C4-2B (cell line): Measurements from ENCODE around the gene IDH3B.
A peak's percentile ranks its signal among the peaks of the same experiment; 100 is the strongest.

ENCODE experiments used
- ZFX ChIP-seq: fragments of 450-650 bp; IDR thresholded peaks from 2 replicates; pipeline ENCODE4 v1.6.1; 2017
- TF ChIP-seq, protein P1 (sequence below): fragments of 450-650 bp; conservative IDR thresholded peaks from 2 replicates; pipeline ENCODE4 v1.5.1; 2017; ENCODE audit warnings: mild to moderate bottlenecking

DNA sequence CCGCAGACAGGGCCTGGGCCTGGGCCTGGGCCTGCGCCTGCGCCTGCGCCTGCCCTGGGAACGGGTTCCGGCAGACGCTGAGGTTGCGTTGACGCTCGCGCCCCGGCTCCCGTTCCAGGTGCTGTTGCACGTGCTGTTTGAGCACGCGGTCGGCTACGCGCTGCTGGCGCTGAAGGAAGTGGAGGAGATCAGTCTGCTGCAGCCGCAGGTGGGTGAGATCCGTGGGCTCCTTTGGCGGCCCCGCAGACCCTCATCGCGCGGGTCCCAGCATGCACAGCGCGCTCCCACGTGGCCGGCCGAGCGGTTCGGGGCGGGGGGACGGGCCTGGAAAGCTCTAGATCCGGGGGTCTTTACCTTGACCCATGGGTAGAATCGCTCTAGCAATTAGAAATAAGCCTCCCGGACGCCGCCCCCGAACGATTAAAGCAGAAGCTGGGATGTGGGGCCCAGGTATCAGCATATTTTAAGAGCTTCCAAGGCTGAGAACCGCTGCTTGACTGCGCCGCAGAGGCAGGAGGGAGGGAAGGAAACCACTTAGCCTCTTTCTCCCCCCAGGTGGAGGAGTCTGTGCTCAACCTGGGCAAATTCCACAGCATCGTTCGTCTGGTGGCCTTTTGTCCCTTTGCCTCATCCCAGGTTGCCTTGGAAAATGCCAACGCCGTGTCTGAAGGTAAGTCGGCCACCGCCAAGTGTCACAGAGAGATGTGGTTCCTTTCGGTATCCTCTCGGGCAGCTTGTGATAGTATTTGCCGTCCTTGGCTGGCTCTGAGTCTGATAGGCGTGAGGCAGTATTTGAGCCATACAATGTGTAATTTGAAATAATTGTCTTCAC, 11.1 kb downstream of the IDH3B start:
- TF ChIP-seq, protein P1, sequence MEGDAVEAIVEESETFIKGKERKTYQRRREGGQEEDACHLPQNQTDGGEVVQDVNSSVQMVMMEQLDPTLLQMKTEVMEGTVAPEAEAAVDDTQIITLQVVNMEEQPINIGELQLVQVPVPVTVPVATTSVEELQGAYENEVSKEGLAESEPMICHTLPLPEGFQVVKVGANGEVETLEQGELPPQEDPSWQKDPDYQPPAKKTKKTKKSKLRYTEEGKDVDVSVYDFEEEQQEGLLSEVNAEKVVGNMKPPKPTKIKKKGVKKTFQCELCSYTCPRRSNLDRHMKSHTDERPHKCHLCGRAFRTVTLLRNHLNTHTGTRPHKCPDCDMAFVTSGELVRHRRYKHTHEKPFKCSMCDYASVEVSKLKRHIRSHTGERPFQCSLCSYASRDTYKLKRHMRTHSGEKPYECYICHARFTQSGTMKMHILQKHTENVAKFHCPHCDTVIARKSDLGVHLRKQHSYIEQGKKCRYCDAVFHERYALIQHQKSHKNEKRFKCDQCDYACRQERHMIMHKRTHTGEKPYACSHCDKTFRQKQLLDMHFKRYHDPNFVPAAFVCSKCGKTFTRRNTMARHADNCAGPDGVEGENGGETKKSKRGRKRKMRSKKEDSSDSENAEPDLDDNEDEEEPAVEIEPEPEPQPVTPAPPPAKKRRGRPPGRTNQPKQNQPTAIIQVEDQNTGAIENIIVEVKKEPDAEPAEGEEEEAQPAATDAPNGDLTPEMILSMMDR = no peak
- peak; percentile 6; the same call in 1 of the 2 replicates for TF ChIP-seq ZFX
